Body of pancreas (tissue), 4 donors: ENCODE data around the gene SORT1. TPM values are rescaled to one million over a fixed set of nuclear protein-coding genes. Genes with fewer than 3 reads are reported as not detected.

Experiments
- ATAC-seq: fragments of 150-250 bp; one replicate; pipeline ENCODE4 v1.9.1; 2016
- DNase-seq, 4 donors: peaks; one replicate each; pipeline ENCODE4 v3.0.0-alpha.2; 2019
- H3K27ac ChIP-seq, 4 donors: fragments of 200-600 bp; sonication (generic); 1 replicate in 3 of 4; 2 replicates in 1 of 4; pipeline versions ENCODE4 v1.5.1 to v1.6.1; 2016 to 2019; ENCODE audit warnings: mild to moderate bottlenecking in 1 of 4, mixed read lengths in 1 of 4, moderate library complexity in 1 of 4
- H3K27me3 ChIP-seq, 2 donors: fragments of 200-600 bp; sonication (generic); one replicate each; pipeline ENCODE4 v1.6.0; 2016; ENCODE audit warnings: mild to moderate bottlenecking in 1 of 2
- H3K36me3 ChIP-seq, 2 donors: fragments of 200-600 bp; sonication (generic); replicated peaks in 1 of 2; 2 replicates each; pipeline ENCODE4 v1.5.1; 2016; ENCODE audit warnings: low read depth in 2 of 2; ENCODE audit not compliant: insufficient read depth in 1 of 2
- H3K4me1 ChIP-seq: fragments of 200-600 bp; sonication (generic); one replicate; pipeline ENCODE4 v1.6.0; 2016
- H3K4me3 ChIP-seq, 2 donors: fragments of 200-600 bp; sonication (generic); 1 replicate in 1 of 2; 2 replicates in 1 of 2; pipeline ENCODE4 v1.5.1; 2016 to 2019
- H3K9me3 ChIP-seq, 3 donors: fragments of 200-600 bp; sonication (generic); 1 replicate in 2 of 3; 2 replicates in 1 of 3; pipeline ENCODE4 v1.5.1; 2016
- POLR2A ChIP-seq, 3 donors: fragments of 450-650 bp; IDR thresholded peaks; one replicate each; pipeline ENCODE4 v1.6.1; 2016; ENCODE audit warnings: antibody characterized with exemption in 3 of 3, mild to moderate bottlenecking in 2 of 3
- WGBS, 2 donors: methylation state at CpG; one replicate each; pipeline ENCODE4 v1.1.5; 2017; 5-methylcytosine and 5-hydroxymethylcytosine counted together
- intact Hi-C: fragments of 100-400 bp; cut with DNase I; formaldehyde crosslinking; loops from one replicate; pipeline ENCODE4 v1.15.1; 2023
- total RNA-seq, 2 donors: library from RNA; depleted of rRNA; stranded (reverse); fragments of >200 nt; gene quantifications; one replicate each; pipeline ENCODE4 v1.1.0, GENCODE V29; 2016
- TF ChIP-seq, protein P1 (sequence below), 7 experiments: fragments of 450-650 bp in 4 of 7; fragments of 200-600 bp in 3 of 7; sonication (generic) in 3 of 7; IDR thresholded peaks; one replicate each; pipeline ENCODE4 v1.5.1; 2016 to 2019; ENCODE audit warnings: antibody characterized with exemption in 7 of 7

SORT1 gene
- total RNA-seq, 2 donors from 2014 or later = 23.6 to 24.7 TPM

DNA sequence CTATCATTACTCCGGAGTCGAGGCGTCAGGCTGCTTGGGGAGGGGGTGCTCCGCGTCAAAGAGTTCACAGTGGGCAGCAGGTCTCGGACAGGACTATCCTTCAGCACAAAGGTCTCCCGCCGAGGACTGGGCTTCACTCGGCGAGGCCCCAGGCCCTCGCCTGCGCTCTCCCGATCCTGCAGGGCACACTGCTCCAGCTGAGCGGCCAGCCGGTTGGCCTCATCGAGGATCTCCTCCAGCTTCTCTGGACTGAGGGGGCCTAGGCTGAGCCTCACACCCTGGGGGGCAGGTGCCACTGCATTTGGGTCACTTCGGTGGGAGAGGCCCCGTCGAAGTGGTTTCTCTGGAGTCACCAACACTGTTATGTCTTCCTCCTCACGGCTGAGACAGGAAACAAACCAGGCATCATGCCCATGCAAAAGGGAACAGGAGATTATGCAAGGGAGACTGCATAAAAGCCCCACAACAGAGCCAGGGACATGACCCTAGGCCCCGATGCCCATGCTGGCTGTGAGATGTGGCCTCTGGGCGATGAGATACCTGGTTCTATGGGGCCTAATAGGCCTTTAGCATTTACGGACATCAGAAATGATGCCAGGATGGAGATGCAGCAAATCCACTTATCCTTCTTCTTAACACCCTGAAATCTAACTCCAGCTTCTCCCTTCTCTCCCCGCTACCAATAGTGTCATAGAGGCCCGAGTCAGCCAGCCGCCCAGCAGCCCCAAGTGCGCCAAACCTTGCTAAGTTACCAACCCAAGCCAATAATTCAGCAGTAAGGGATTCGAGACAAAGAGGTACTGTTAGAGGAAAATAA, 115.8 kb downstream of the SORT1 start:
- DNase-seq (peak in 1 of 4 donors; percentile 32), ATAC-seq (no peak)
- WGBS, 2 donors = 54 to 68% methylated on average over 15 to 24 of the region's 28 CpGs
- Histone ChIP-seq H3K27me3 (no peaks in the 10 kb centered on the region), H3K36me3 (no peaks in the 10 kb centered on the region), H3K4me3 (no peak overlapping the region), H3K4me1 (peaks cover 26% of the 10 kb centered on the region), H3K27ac (no peak overlapping the region), H3K9me3 (no peaks in the 10 kb centered on the region)
- intact Hi-C loops = no loop called here
- TF ChIP-seq POLR2A (IDR thresholded peaks at IDR 0.05) = no peak
- TF ChIP-seq, protein P1, sequence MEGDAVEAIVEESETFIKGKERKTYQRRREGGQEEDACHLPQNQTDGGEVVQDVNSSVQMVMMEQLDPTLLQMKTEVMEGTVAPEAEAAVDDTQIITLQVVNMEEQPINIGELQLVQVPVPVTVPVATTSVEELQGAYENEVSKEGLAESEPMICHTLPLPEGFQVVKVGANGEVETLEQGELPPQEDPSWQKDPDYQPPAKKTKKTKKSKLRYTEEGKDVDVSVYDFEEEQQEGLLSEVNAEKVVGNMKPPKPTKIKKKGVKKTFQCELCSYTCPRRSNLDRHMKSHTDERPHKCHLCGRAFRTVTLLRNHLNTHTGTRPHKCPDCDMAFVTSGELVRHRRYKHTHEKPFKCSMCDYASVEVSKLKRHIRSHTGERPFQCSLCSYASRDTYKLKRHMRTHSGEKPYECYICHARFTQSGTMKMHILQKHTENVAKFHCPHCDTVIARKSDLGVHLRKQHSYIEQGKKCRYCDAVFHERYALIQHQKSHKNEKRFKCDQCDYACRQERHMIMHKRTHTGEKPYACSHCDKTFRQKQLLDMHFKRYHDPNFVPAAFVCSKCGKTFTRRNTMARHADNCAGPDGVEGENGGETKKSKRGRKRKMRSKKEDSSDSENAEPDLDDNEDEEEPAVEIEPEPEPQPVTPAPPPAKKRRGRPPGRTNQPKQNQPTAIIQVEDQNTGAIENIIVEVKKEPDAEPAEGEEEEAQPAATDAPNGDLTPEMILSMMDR (IDR thresholded peaks at IDR 0.05) = no peak

DNA sequence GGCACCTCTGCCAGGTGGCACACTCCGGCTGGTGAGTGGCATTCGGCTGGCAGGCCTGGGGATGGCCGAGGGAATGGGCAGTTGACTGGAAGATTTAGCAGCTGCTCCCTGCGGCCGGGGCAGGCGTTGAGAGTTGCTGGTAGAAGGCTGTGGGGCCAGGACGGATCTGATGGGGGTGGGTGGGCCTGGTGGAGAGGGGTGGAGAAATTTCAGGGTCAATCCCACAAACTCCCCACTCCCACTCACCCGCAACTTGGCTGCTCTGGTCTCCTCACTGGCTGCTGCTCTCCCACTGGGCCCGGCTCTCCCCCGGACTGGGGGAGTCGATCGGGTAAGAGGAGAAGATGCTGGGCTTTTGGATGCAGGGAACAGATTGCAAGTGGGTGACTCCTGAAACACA, 116.9 kb downstream of the SORT1 start:
- Histone ChIP-seq H3K27ac (no peak overlapping the region), H3K36me3 (no peaks in the 10 kb centered on the region), H3K27me3 (no peaks in the 10 kb centered on the region), H3K4me3 (no peak overlapping the region), H3K9me3 (no peaks in the 10 kb centered on the region), H3K4me1 (peaks cover 33% of the 10 kb centered on the region)
- intact Hi-C loops = no loop called here
- ATAC-seq (no peak), DNase-seq (no peak)
- no peak for TF ChIP-seq POLR2A (IDR thresholded peaks at IDR 0.05)
- TF ChIP-seq, protein P1 (IDR thresholded peaks at IDR 0.05) = no peak
- WGBS, 2 donors = 87 to 92% methylated on average over 7 to 12 of the region's 12 CpGs

DNA sequence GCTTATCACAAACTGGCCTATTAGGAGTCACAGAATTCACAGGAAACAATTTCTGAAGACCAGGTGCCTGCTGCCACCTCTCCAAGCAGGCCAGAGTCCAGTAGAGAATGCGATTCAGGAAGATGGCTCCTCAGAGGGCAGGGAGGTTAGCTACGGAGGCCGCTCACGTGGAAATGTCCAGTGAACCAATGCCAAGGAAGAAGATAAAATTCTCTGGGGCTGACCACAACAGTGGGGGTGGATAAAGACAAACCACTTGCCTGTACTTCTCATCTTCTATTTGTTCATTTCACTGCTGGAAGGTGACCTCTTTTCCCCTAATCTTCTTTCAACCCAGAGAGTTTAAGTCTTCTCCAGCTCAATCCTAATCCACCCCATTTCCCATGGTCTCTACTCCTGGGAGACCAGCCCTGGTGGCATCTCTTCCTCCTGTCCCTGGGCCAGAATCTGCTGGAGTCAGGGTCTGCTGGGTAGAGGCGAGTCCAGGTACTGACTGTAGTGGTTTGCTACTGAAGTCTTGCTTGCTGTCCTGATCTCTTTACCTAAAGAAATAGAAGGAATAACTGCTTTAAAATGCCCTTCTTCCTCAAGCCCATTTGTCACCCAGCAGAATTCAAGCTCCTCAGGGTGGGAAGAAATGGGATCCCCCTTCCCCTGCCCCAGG, 118.0 kb downstream of the SORT1 start:
- Histone ChIP-seq H3K4me3 (no peak overlapping the region), H3K27ac (no peak overlapping the region), H3K9me3 (no peaks in the 10 kb centered on the region), H3K27me3 (no peaks in the 10 kb centered on the region), H3K4me1 (peaks cover 44% of the 10 kb centered on the region), H3K36me3 (no peaks in the 10 kb centered on the region)
- ATAC-seq = no peak
- intact Hi-C loops = loop anchor here (5.0 kb wide), 1 partner anchor 123 kb away; no protein-coding TSS in a partner anchor
- WGBS, 2 donors = 88 to 95% methylated on average over 5 of the region's 5 CpGs
- no peak for DNase-seq
- TF ChIP-seq POLR2A (IDR thresholded peaks at IDR 0.05) = no peak
- TF ChIP-seq, protein P1 (IDR thresholded peaks at IDR 0.05) = no peak

DNA sequence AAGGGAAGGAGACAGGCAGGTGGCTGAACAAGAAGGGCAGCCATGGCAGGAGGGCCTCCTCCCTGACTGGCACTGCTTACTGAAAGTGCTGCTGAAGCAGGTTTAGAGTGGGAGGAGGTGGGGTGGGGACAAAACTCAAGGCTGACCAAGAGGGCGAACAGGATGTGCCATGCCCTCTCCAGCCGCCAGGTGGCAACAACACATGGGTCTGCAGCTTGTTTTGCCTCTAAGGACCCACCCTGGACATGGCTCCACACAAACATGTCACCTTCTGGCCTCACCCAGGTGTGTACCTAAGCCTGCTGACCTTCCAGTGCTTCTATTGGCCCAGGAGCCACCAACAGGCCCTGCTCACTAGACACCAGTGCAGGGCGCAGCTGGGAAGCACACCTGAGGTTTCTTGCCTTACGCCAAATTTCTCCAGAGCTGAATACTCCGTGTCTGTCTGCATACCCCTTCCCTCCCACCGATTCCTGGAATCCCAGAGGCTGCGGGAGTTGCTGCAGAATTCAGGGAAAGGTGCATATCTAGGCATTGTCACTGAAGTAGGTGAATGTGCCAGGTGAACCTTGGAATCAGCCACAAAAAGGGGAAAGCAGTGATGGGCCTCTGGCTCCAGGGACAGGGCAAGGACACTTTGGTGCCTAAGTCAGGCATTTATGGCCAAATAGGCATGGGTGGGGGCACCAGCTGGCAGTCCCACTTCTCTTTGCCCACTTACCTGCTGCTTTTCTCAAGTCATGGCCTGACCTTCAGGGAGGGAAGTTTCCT, 120.1 kb downstream of the SORT1 start:
- ATAC-seq = peak; percentile 84
- Histone ChIP-seq H3K4me3 (no peak overlapping the region), H3K36me3 (no peaks in the 10 kb centered on the region), H3K9me3 (no peaks in the 10 kb centered on the region), H3K27me3 (no peaks in the 10 kb centered on the region), H3K27ac (peak overlapping the region in 3 of 4 donors; percentile 32 to 64 (median 39)), H3K4me1 (peaks cover 44% of the 10 kb centered on the region)
- 47 to 53% methylated on average over 7 of the region's 7 CpGs for WGBS, 2 donors
- peak in 2 of 3 donors; percentile 35 to 42 for TF ChIP-seq POLR2A (IDR thresholded peaks at IDR 0.05)
- TF ChIP-seq, protein P1 (IDR thresholded peaks at IDR 0.05) = peak; percentile 68 to 96 (median 85)
- intact Hi-C loops = loop anchor here (5.0 kb wide), 1 partner anchor 125 kb away; no protein-coding TSS in a partner anchor
- peak; percentile 87 to 92 (median 90) for DNase-seq
